ENCODE results near the gene SLC17A2. TPM values are rescaled to one million over a fixed set of nuclear protein-coding genes. Genes with fewer than 3 reads are reported as not detected.

SLC17A2 gene
- total RNA-seq, 4 donors from 2014 or later = not detected

DNA sequence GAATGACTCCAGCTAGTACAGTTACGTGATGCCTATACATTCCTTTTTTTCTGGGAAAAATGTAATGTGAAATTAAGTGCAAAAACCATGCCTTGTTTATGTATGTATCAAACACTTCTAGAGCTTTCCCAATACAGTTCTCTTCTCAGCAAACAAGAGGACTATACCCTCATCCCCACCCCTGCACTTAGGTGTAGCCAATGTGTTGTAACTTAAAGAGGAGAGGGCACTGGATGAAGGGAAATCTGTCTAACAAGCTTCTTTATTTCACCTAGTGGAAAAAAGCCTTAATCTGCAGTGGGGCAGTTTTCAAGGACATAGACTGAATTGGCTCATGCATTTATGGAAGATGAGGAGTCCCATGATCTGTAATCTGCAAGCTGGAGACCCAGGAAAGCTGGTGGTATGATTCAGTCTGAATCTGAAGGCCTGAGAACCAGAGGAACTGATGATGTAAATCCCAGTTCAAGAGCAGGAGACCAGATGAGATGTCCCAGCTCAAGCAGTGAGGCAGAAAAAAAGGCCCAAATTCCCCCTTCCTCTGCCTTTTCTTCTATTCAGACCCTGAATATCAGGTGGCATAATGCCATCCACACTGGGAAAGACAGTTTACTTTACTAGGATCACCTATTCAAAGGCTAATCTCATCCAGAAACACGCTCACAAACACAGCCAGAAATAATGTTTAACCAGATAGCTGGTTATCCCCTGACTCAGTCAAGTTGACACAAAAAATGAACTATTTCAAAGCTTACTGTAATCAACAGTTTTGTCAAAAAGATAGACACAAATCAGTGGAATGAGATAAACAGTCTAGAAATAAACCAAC lies 30.7 kb downstream of the SLC17A2 start:
- Histone ChIP-seq H3K27me3 (no peaks in the 10 kb centered on the region), H3K9me3 (no peaks in the 10 kb centered on the region), H3K4me1 (no peaks in the 10 kb centered on the region), H3K4me3 (no peak overlapping the region), H3K27ac (no peak overlapping the region), H3K36me3 (no peaks in the 10 kb centered on the region)
- intact Hi-C loops (cut with DNase I; ENCODE audit: low total_unique reads) = no loop called here
- in situ Hi-C loops (cut with MboI; ENCODE audit: low pct_ligation_motif_present in 1 of 4, low pct_unique_long_range_greater_than_20kb in 1 of 4, low sequenced_read_pairs in 3 of 4) = no loop called here
- 60 to 77% methylated on average over 2 of the region's 2 CpGs for WGBS, 2 donors (ENCODE audit: low coverage in 1 of 2)
- no peak for DNase-seq
- TF ChIP-seq POLR2A (IDR thresholded peaks at IDR 0.05) = no peak
- no peak for TF ChIP-seq POLR2AphosphoS5 (IDR thresholded peaks at IDR 0.05)
- TF ChIP-seq, protein P1, sequence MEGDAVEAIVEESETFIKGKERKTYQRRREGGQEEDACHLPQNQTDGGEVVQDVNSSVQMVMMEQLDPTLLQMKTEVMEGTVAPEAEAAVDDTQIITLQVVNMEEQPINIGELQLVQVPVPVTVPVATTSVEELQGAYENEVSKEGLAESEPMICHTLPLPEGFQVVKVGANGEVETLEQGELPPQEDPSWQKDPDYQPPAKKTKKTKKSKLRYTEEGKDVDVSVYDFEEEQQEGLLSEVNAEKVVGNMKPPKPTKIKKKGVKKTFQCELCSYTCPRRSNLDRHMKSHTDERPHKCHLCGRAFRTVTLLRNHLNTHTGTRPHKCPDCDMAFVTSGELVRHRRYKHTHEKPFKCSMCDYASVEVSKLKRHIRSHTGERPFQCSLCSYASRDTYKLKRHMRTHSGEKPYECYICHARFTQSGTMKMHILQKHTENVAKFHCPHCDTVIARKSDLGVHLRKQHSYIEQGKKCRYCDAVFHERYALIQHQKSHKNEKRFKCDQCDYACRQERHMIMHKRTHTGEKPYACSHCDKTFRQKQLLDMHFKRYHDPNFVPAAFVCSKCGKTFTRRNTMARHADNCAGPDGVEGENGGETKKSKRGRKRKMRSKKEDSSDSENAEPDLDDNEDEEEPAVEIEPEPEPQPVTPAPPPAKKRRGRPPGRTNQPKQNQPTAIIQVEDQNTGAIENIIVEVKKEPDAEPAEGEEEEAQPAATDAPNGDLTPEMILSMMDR (IDR thresholded peaks at IDR 0.05) = no peak
- no peak for TF ChIP-seq EP300 (IDR thresholded peaks at IDR 0.05; ENCODE audit: low read depth)

- no peak for TF ChIP-seq POLR2A (IDR thresholded peaks at IDR 0.05)
- no peak for TF ChIP-seq POLR2AphosphoS5 (IDR thresholded peaks at IDR 0.05)
- TF ChIP-seq, protein P1 (IDR thresholded peaks at IDR 0.05) = no peak
- no peak for TF ChIP-seq EP300 (IDR thresholded peaks at IDR 0.05; ENCODE audit: low read depth)
- intact Hi-C loops (cut with DNase I; ENCODE audit: low total_unique reads) (no loop called here), in situ Hi-C loops (cut with MboI; ENCODE audit: low pct_ligation_motif_present in 1 of 4, low pct_unique_long_range_greater_than_20kb in 1 of 4, low sequenced_read_pairs in 3 of 4) (no loop called here)
- Histone ChIP-seq H3K27me3 (no peaks in the 10 kb centered on the region), H3K4me3 (no peak overlapping the region), H3K9me3 (no peaks in the 10 kb centered on the region), H3K36me3 (no peaks in the 10 kb centered on the region), H3K27ac (no peak overlapping the region), H3K4me1 (no peaks in the 10 kb centered on the region)
- WGBS, 2 donors (ENCODE audit: low coverage in 1 of 2) = 71 to 83% methylated on average over 2 of the region's 2 CpGs
- no peak for DNase-seq
These were observed 31.4 kb downstream of the SLC17A2 start for GRCh38 chr6:25899123-25899522.

- 64 to 86% methylated on average over 2 to 5 of the region's 5 CpGs for WGBS, 2 donors (ENCODE audit: low coverage in 1 of 2)
- Histone ChIP-seq H3K9me3 (no peaks in the 10 kb centered on the region), H3K4me3 (no peak overlapping the region), H3K27ac (no peak overlapping the region), H3K4me1 (no peaks in the 10 kb centered on the region), H3K36me3 (no peaks in the 10 kb centered on the region), H3K27me3 (no peaks in the 10 kb centered on the region)
- intact Hi-C loops (cut with DNase I; ENCODE audit: low total_unique reads) = no loop called here
- in situ Hi-C loops (cut with MboI; ENCODE audit: low pct_ligation_motif_present in 1 of 4, low pct_unique_long_range_greater_than_20kb in 1 of 4, low sequenced_read_pairs in 3 of 4) = no loop called here
- TF ChIP-seq, protein P1 (IDR thresholded peaks at IDR 0.05) = no peak
- no peak for TF ChIP-seq EP300 (IDR thresholded peaks at IDR 0.05; ENCODE audit: low read depth)
- no peak for TF ChIP-seq POLR2AphosphoS5 (IDR thresholded peaks at IDR 0.05)
- no peak for DNase-seq
These were observed 32.1 kb downstream of the SLC17A2 start for GRCh38 chr6:25898289-25898977.

DNA sequence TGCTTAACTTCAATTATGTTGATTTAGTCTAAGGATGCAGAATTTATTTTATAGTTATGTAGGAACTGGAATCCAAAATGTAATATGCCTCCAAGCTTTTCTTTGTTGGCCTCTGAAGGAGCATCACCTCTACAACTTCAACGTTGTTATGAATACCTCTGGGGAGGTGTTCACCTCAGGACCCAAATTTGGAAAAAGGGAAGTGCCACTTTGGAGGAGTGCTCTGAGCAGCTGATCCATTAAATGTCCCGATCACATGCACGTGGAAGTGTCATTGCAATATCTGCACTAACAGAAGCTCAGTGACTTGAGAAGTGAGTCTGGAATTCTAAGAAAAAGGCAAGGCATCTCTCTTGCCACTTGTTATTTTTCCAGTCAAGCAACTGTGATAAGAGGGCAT lies 34.2 kb downstream of the SLC17A2 start:
- H3K9me3 ChIP-seq = no peaks in the 10 kb centered on the region
- no peaks in the 10 kb centered on the region for H3K4me1 ChIP-seq
- TF ChIP-seq EP300 (IDR thresholded peaks at IDR 0.05; ENCODE audit: low read depth) (no peak), POLR2A (IDR thresholded peaks at IDR 0.05) (no peak), POLR2AphosphoS5 (IDR thresholded peaks at IDR 0.05) (no peak)
- TF ChIP-seq, protein P1 (IDR thresholded peaks at IDR 0.05) = no peak
- 76% methylated on average over 3 of the region's 3 CpGs; no CpG with 5 or more reads in 1 of the 2 donors for WGBS, 2 donors (ENCODE audit: low coverage in 1 of 2)
- no peaks in the 10 kb centered on the region for H3K36me3 ChIP-seq
- H3K27ac ChIP-seq = no peak overlapping the region
- no peak overlapping the region for H3K4me3 ChIP-seq
- no peaks in the 10 kb centered on the region for H3K27me3 ChIP-seq
- in situ Hi-C loops (cut with MboI; ENCODE audit: low pct_ligation_motif_present in 1 of 4, low pct_unique_long_range_greater_than_20kb in 1 of 4, low sequenced_read_pairs in 3 of 4) (no loop called here), intact Hi-C loops (cut with DNase I; ENCODE audit: low total_unique reads) (no loop called here)
- DNase-seq = no peak
